Measurements from ENCODE around the gene SUMO2.

- no peak for TF ChIP-seq CTCF (IDR thresholded peaks at IDR 0.05)
- TF ChIP-seq POLR2A (IDR thresholded peaks at IDR 0.05): no peak
- no peak for TF ChIP-seq EP300 (IDR thresholded peaks at IDR 0.05)
Measured at GRCh38 chr17:75176625-75177024, 6.1 kb downstream of the SUMO2 start.

All from suprapubic skin (tissue), 3 donors.